ENCODE results near the gene MEGF11. TPM values are rescaled to one million over a fixed set of nuclear protein-coding genes. Genes with fewer than 3 reads are reported as not detected.

The MEGF11 gene
- polyA plus RNA-seq, 1 of the 3 experiments (the other 2 are of a cell fraction) = not detected

GRCh38 chr15:66099950-66100671, 153.4 kb downstream of the MEGF11 start (continued):
- no peak for TF ChIP-seq PBX3 (IDR thresholded peaks at IDR 0.05)
- TF ChIP-seq ELF1 (IDR thresholded peaks at IDR 0.05) = no peak
- no peak for TF ChIP-seq MEF2A (IDR thresholded peaks at IDR 0.05; ENCODE audit: borderline replicate concordance, low read depth)
- no peak for TF ChIP-seq SIN3A (IDR thresholded peaks at IDR 0.05; ENCODE audit: borderline replicate concordance, low read depth, low read length)
- TF ChIP-seq REST (IDR thresholded peaks at IDR 0.05; ENCODE audit: low read depth, low read length) = no peak
- TF ChIP-seq NRF1 (IDR thresholded peaks at IDR 0.05; ENCODE audit: low read depth, low read length) = no peak

GRCh38 chr15:66098022-66098363, 155.6 kb downstream of the MEGF11 start:
- Histone ChIP-seq H3K9ac (no peak overlapping the region), H2AFZ (ENCODE audit: low read depth) (no peak overlapping the region), H3K79me2 (ENCODE audit: insufficient read depth) (no peaks in the 10 kb centered on the region), H3F3A (replicated peaks; ENCODE audit: insufficient read depth) (no peaks in the 10 kb centered on the region), H3K9me3 (no peaks in the 10 kb centered on the region), H3K4me1 (ENCODE audit: control insufficient read depth in 1 of 2, insufficient read depth in 2 of 2, low read depth in 1 of 2, low read length in 1 of 2) (peaks cover 0 to 8% of the 10 kb centered on the region in 2 experiments; a peak in 1 of 4 replicates), H3K4me3 (ENCODE audit: low read depth in 2 of 2, low read length in 1 of 2) (no peak overlapping the region), H3K4me2 (no peak overlapping the region), H3K27ac (ENCODE audit: low read depth in 2 of 2, low read length in 1 of 2) (no peak overlapping the region), H4K20me1 (ENCODE audit: insufficient read depth) (no peaks in the 10 kb centered on the region), H3K36me3 (replicated peaks in 1 of 2; ENCODE audit: control insufficient read depth in 1 of 2, insufficient read depth in 2 of 2, low read length in 1 of 2) (no peaks in the 10 kb centered on the region), H3K9me2 (no peaks in the 10 kb centered on the region), H3K27me3 (ENCODE audit: insufficient read depth) (peaks cover 5% of the 10 kb centered on the region)
- no peak for DNase-seq
- CTCF ChIA-PET = no interaction called here
- POLR2A ChIA-PET = no interaction called here
- WGBS (ENCODE audit: low lambda C conversion rate) = 29% methylated on average over 1 of the region's 5 CpGs
- TF ChIP-seq GATA2 (CRISPR knock-in tag; IDR thresholded peaks at IDR 0.05) = no peak
- no peak for TF ChIP-seq SMC3 (IDR thresholded peaks at IDR 0.05; ENCODE audit: low read depth, low read length)
- no peak for TF ChIP-seq ELF1 (IDR thresholded peaks at IDR 0.05)
- TF ChIP-seq TAF1 (IDR thresholded peaks at IDR 0.05; ENCODE audit: borderline replicate concordance, low read depth, low read length) = no peak
